ENCODE results near the gene DLG3. TPM values are rescaled to one million over a fixed set of nuclear protein-coding genes. Genes with fewer than 3 reads are reported as not detected.

Gene DLG3
- total RNA-seq, 1 donor from 2014 or later, result 76.7 TPM

GRCh38 chrX:70470850-70471289, 26.2 kb downstream of the DLG3 start:
- H3K4me3 Mint-ChIP-seq (ENCODE audit: unreplicated experiment), result no peak overlapping the region
- H3K36me3 Mint-ChIP-seq (ENCODE audit: unreplicated experiment), result no peaks in the 10 kb centered on the region
- H3K27me3 Mint-ChIP-seq (ENCODE audit: unreplicated experiment), result no peaks in the 10 kb centered on the region
- no peak for DNase-seq
- no peak overlapping the region for H3K27ac Mint-ChIP-seq (ENCODE audit: unreplicated experiment)
- TF ChIP-seq CTCF (IDR thresholded peaks at IDR 0.05; ENCODE audit: partially characterized antibody, unreplicated experiment), result no peak
- H3K9me3 Mint-ChIP-seq (ENCODE audit: unreplicated experiment), result peaks cover 1% of the 10 kb centered on the region
- no peaks in the 10 kb centered on the region for H3K4me1 Mint-ChIP-seq (ENCODE audit: low read depth, unreplicated experiment)

- H3K4me1 Mint-ChIP-seq (ENCODE audit: low read depth, unreplicated experiment), result peaks cover 38% of the 10 kb centered on the region
- TF ChIP-seq CTCF (IDR thresholded peaks at IDR 0.05; ENCODE audit: partially characterized antibody, unreplicated experiment), result no peak
- H3K27ac Mint-ChIP-seq (ENCODE audit: unreplicated experiment), result peak overlapping the region; percentile 95
- no peak for DNase-seq
- H3K27me3 Mint-ChIP-seq (ENCODE audit: unreplicated experiment), result no peaks in the 10 kb centered on the region
- no peaks in the 10 kb centered on the region for H3K36me3 Mint-ChIP-seq (ENCODE audit: unreplicated experiment)
- H3K9me3 Mint-ChIP-seq (ENCODE audit: unreplicated experiment), result peaks cover 1% of the 10 kb centered on the region
- peak overlapping the region; percentile 75 for H3K4me3 Mint-ChIP-seq (ENCODE audit: unreplicated experiment)
Observed at GRCh38 chrX:70476166-70476933, 31.7 kb downstream of the DLG3 start.

- peak; percentile 27 for DNase-seq
- peaks cover 45% of the 10 kb centered on the region for H3K4me1 Mint-ChIP-seq (ENCODE audit: low read depth, unreplicated experiment)
- TF ChIP-seq CTCF (IDR thresholded peaks at IDR 0.05; ENCODE audit: partially characterized antibody, unreplicated experiment), result no peak
- H3K27me3 Mint-ChIP-seq (ENCODE audit: unreplicated experiment), result no peaks in the 10 kb centered on the region
- peaks cover 1% of the 10 kb centered on the region for H3K9me3 Mint-ChIP-seq (ENCODE audit: unreplicated experiment)
- H3K27ac Mint-ChIP-seq (ENCODE audit: unreplicated experiment), result peak overlapping the region; percentile 95
- H3K4me3 Mint-ChIP-seq (ENCODE audit: unreplicated experiment), result peak overlapping the region; percentile 75
- H3K36me3 Mint-ChIP-seq (ENCODE audit: unreplicated experiment), result no peaks in the 10 kb centered on the region
Observed at GRCh38 chrX:70476934-70477733, 32.5 kb downstream of the DLG3 start.

GRCh38 chrX:70477734-70478075, 33.1 kb downstream of the DLG3 start:
- TF ChIP-seq CTCF (IDR thresholded peaks at IDR 0.05; ENCODE audit: partially characterized antibody, unreplicated experiment), result no peak
- peaks cover 1% of the 10 kb centered on the region for H3K9me3 Mint-ChIP-seq (ENCODE audit: unreplicated experiment)
- peak overlapping the region; percentile 75 for H3K4me3 Mint-ChIP-seq (ENCODE audit: unreplicated experiment)
- H3K36me3 Mint-ChIP-seq (ENCODE audit: unreplicated experiment), result no peaks in the 10 kb centered on the region
- H3K27ac Mint-ChIP-seq (ENCODE audit: unreplicated experiment), result peak overlapping the region; percentile 95
- no peaks in the 10 kb centered on the region for H3K27me3 Mint-ChIP-seq (ENCODE audit: unreplicated experiment)
- DNase-seq, result no peak
- peaks cover 45% of the 10 kb centered on the region for H3K4me1 Mint-ChIP-seq (ENCODE audit: low read depth, unreplicated experiment)

All from glutamatergic neuron (in vitro differentiated cells).